ENCODE data around the gene CCDC179. TPM values are rescaled to one million over a fixed set of nuclear protein-coding genes. Genes with fewer than 3 reads are reported as not detected.

Gene CCDC179
- polyA plus RNA-seq, 2 donors: not detected

DNA sequence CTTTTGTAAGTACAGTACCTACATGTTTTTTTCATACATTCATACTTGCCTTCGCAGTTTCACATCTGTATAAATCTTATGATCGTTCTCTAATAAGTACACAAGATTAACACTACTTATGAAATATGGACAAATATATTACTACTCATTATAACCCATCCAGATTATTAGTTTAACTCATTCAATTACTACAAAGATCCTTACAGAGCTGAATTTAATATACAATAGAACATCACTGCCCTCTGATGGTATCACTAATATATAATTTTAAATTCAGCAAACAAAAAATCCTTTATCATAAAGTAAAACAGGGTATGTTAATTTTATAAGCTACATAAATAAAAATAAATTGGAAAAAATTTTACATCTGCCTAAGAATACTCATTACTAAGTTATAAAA lies 38.1 kb downstream of the CCDC179 start:
- Histone ChIP-seq H3K36me3 (ENCODE audit: control insufficient read depth in 2 of 2, insufficient read depth in 2 of 2, low read length in 1 of 2) (peaks cover 0 to 3% of the 10 kb centered on the region in 2 donors), H3K9me3 (ENCODE audit: control insufficient read depth in 2 of 2, insufficient read depth in 1 of 2, low read depth in 1 of 2, low read length in 1 of 2) (no peaks in the 10 kb centered on the region), H3K27me3 (ENCODE audit: control insufficient read depth in 1 of 2, insufficient read depth in 2 of 2, low read length in 2 of 2) (no peaks in the 10 kb centered on the region), H3K27ac (ENCODE audit: low read depth in 2 of 2, low read length in 1 of 2) (no peak overlapping the region), H3K4me1 (ENCODE audit: control insufficient read depth in 2 of 2, insufficient read depth in 2 of 2, low read length in 1 of 2) (no peaks in the 10 kb centered on the region), H3K4me3 (ENCODE audit: low read depth in 1 of 2, low read length in 2 of 2) (no peak overlapping the region)
- WGBS, 2 donors: 96 to 98% methylated on average over 2 of the region's 2 CpGs

GRCh38 chr11:22809893-22810292 lies 50.4 kb downstream of the CCDC179 start:
- H3K4me3 ChIP-seq (ENCODE audit: low read depth in 1 of 2, low read length in 2 of 2): no peak overlapping the region
- H3K27ac ChIP-seq (ENCODE audit: low read depth in 2 of 2, low read length in 1 of 2): no peak overlapping the region
- no peaks in the 10 kb centered on the region for H3K9me3 ChIP-seq (ENCODE audit: control insufficient read depth in 2 of 2, insufficient read depth in 1 of 2, low read depth in 1 of 2, low read length in 1 of 2)
- H3K27me3 ChIP-seq (ENCODE audit: control insufficient read depth in 1 of 2, insufficient read depth in 2 of 2, low read length in 2 of 2): no peaks in the 10 kb centered on the region
- WGBS, 2 donors: 89 to 93% methylated on average over 3 of the region's 3 CpGs
- no peaks in the 10 kb centered on the region for H3K4me1 ChIP-seq (ENCODE audit: control insufficient read depth in 2 of 2, insufficient read depth in 2 of 2, low read length in 1 of 2)
- H3K36me3 ChIP-seq (ENCODE audit: control insufficient read depth in 2 of 2, insufficient read depth in 2 of 2, low read length in 1 of 2): no peaks in the 10 kb centered on the region

DNA sequence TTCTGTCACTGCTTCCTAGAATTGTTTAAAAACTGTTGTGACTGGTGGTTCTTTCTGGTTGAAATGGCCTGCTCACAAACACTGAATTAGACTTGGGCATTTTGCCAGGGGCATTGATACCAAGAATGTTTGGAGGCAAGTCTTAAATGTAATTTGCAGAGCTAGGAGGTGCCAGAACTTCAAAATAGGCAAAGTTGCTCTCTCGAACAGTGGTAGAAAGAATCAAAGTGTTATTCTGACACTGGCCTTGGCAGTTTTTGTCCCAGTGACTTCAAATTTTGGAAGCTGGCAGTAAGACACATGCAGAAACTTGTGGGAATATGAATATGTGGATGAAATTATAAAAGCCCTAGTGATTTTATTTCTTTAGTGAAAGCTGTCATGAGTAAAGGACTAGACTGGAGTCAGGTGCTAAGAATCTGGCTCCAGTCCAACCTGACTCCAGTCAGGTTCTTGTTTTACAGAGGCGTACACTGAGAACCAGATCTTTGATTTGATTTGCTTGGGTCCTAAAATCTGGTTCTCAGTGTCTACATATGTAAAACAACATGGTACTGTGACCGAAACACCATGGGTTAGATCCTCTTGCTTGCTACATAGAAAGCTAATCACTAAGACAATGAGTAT lies 51.6 kb downstream of the CCDC179 start:
- H3K4me3 ChIP-seq (ENCODE audit: low read depth in 1 of 2, low read length in 2 of 2): no peak overlapping the region
- H3K27me3 ChIP-seq (ENCODE audit: control insufficient read depth in 1 of 2, insufficient read depth in 2 of 2, low read length in 2 of 2): no peaks in the 10 kb centered on the region
- no peaks in the 10 kb centered on the region for H3K36me3 ChIP-seq (ENCODE audit: control insufficient read depth in 2 of 2, insufficient read depth in 2 of 2, low read length in 1 of 2)
- no peaks in the 10 kb centered on the region for H3K4me1 ChIP-seq (ENCODE audit: control insufficient read depth in 2 of 2, insufficient read depth in 2 of 2, low read length in 1 of 2)
- no peak overlapping the region for H3K27ac ChIP-seq (ENCODE audit: low read depth in 2 of 2, low read length in 1 of 2)
- WGBS, 2 donors: 62 to 68% methylated on average over 3 of the region's 3 CpGs
- H3K9me3 ChIP-seq (ENCODE audit: control insufficient read depth in 2 of 2, insufficient read depth in 1 of 2, low read depth in 1 of 2, low read length in 1 of 2): no peaks in the 10 kb centered on the region

DNA sequence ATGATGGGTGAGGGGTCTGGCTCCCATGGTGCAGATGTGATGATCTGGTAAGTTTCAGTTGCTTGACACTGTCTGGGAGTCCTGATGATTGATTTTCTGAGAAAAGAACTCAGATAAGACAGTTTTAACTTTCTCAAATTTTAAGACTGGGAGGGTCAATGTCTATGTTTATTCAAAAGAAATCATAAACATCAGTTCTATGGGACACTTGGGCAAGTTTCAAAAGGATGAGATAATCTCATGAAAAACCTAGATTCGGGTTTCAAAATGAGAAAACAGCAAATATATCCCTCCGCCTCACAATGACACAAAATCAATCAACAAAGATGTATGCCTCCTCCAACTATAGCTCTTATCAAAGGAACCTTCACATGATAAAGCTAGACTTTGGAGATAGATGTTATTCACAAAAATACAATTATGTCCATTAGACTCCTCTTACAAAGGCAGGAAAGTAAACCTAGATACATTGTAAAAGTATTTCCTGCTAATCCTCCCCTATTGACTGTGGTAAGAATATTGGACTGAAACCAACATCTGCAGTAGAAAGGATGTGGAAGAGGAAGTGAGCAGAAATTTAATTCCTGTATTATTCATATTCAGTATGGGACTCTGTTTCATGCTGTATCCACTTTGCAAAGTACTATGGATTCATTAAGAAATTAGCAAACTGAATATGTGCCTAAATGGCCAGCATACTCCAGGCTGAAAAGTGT lies 52.3 kb downstream of the CCDC179 start:
- 64 to 71% methylated on average over 2 of the region's 2 CpGs for WGBS, 2 donors
- no peaks in the 10 kb centered on the region for H3K9me3 ChIP-seq (ENCODE audit: control insufficient read depth in 2 of 2, insufficient read depth in 1 of 2, low read depth in 1 of 2, low read length in 1 of 2)
- H3K4me1 ChIP-seq (ENCODE audit: control insufficient read depth in 2 of 2, insufficient read depth in 2 of 2, low read length in 1 of 2): no peaks in the 10 kb centered on the region
- H3K27ac ChIP-seq (ENCODE audit: low read depth in 2 of 2, low read length in 1 of 2): no peak overlapping the region
- no peaks in the 10 kb centered on the region for H3K36me3 ChIP-seq (ENCODE audit: control insufficient read depth in 2 of 2, insufficient read depth in 2 of 2, low read length in 1 of 2)
- no peaks in the 10 kb centered on the region for H3K27me3 ChIP-seq (ENCODE audit: control insufficient read depth in 1 of 2, insufficient read depth in 2 of 2, low read length in 2 of 2)
- no peak overlapping the region for H3K4me3 ChIP-seq (ENCODE audit: low read depth in 1 of 2, low read length in 2 of 2)

DNA sequence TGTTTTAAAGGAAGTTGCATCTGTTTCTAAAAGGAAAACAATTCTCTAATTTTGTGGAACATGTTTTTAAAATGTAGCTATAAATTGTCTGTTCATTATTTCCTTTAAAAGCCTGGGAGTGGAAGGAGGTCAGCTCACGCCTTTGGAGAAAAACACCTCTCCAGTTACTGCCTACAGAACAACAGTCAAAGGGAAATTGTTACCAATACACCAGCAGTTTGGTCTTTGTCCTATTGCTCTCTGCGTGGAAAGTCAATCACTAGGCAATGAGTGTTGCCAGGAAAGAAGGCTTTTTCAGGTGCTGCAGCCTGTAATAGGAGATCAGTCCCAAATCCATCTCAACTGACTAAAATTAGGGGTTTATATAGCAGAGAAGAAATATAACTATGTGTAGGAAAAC lies 52.9 kb downstream of the CCDC179 start:
- Histone ChIP-seq H3K27me3 (ENCODE audit: control insufficient read depth in 1 of 2, insufficient read depth in 2 of 2, low read length in 2 of 2) (no peaks in the 10 kb centered on the region), H3K36me3 (ENCODE audit: control insufficient read depth in 2 of 2, insufficient read depth in 2 of 2, low read length in 1 of 2) (no peaks in the 10 kb centered on the region), H3K9me3 (ENCODE audit: control insufficient read depth in 2 of 2, insufficient read depth in 1 of 2, low read depth in 1 of 2, low read length in 1 of 2) (no peaks in the 10 kb centered on the region), H3K4me1 (ENCODE audit: control insufficient read depth in 2 of 2, insufficient read depth in 2 of 2, low read length in 1 of 2) (no peaks in the 10 kb centered on the region), H3K4me3 (ENCODE audit: low read depth in 1 of 2, low read length in 2 of 2) (no peak overlapping the region), H3K27ac (ENCODE audit: low read depth in 2 of 2, low read length in 1 of 2) (no peak overlapping the region)
- WGBS, 2 donors: 74 to 82% methylated on average over 2 of the region's 2 CpGs

GRCh38 chr11:22802861-22803260 lies 57.4 kb downstream of the CCDC179 start:
- no peaks in the 10 kb centered on the region for H3K9me3 ChIP-seq (ENCODE audit: control insufficient read depth in 2 of 2, insufficient read depth in 1 of 2, low read depth in 1 of 2, low read length in 1 of 2)
- no peak overlapping the region for H3K4me3 ChIP-seq (ENCODE audit: low read depth in 1 of 2, low read length in 2 of 2)
- no peaks in the 10 kb centered on the region for H3K4me1 ChIP-seq (ENCODE audit: control insufficient read depth in 2 of 2, insufficient read depth in 2 of 2, low read length in 1 of 2)
- WGBS, 2 donors: 84 to 89% methylated on average over 4 of the region's 4 CpGs
- H3K27me3 ChIP-seq (ENCODE audit: control insufficient read depth in 1 of 2, insufficient read depth in 2 of 2, low read length in 2 of 2): no peaks in the 10 kb centered on the region
- H3K27ac ChIP-seq (ENCODE audit: low read depth in 2 of 2, low read length in 1 of 2): no peak overlapping the region
- no peaks in the 10 kb centered on the region for H3K36me3 ChIP-seq (ENCODE audit: control insufficient read depth in 2 of 2, insufficient read depth in 2 of 2, low read length in 1 of 2)

DNA sequence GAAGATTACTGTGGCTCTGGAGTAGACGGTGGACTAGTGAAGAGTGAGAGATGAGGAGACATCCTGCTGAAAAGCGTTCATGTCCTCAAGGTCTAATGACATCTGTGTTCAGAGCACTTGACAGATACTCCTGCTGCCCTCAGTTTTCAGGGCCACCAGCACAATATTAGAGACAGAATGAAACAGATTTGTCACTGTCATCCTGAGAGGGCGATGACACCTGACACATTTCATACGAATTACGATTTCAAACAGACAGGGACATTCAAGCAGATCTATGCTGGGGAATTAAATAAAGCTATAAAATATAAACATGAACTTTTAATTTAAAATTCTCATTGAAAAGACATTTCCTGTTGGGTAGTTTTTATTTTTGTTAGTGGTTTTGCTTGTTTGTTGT lies 59.8 kb downstream of the CCDC179 start:
- Histone ChIP-seq H3K27ac (ENCODE audit: low read depth in 2 of 2, low read length in 1 of 2) (no peak overlapping the region), H3K27me3 (ENCODE audit: control insufficient read depth in 1 of 2, insufficient read depth in 2 of 2, low read length in 2 of 2) (no peaks in the 10 kb centered on the region), H3K36me3 (ENCODE audit: control insufficient read depth in 2 of 2, insufficient read depth in 2 of 2, low read length in 1 of 2) (no peaks in the 10 kb centered on the region), H3K4me3 (ENCODE audit: low read depth in 1 of 2, low read length in 2 of 2) (no peak overlapping the region), H3K9me3 (ENCODE audit: control insufficient read depth in 2 of 2, insufficient read depth in 1 of 2, low read depth in 1 of 2, low read length in 1 of 2) (no peaks in the 10 kb centered on the region), H3K4me1 (ENCODE audit: control insufficient read depth in 2 of 2, insufficient read depth in 2 of 2, low read length in 1 of 2) (no peaks in the 10 kb centered on the region)
- 87 to 89% methylated on average over 5 of the region's 5 CpGs for WGBS, 2 donors

- Histone ChIP-seq H3K4me1 (ENCODE audit: control insufficient read depth in 2 of 2, insufficient read depth in 2 of 2, low read length in 1 of 2) (no peaks in the 10 kb centered on the region), H3K36me3 (ENCODE audit: control insufficient read depth in 2 of 2, insufficient read depth in 2 of 2, low read length in 1 of 2) (no peaks in the 10 kb centered on the region), H3K4me3 (ENCODE audit: low read depth in 1 of 2, low read length in 2 of 2) (no peak overlapping the region), H3K27ac (ENCODE audit: low read depth in 2 of 2, low read length in 1 of 2) (no peak overlapping the region), H3K9me3 (ENCODE audit: control insufficient read depth in 2 of 2, insufficient read depth in 1 of 2, low read depth in 1 of 2, low read length in 1 of 2) (no peaks in the 10 kb centered on the region), H3K27me3 (ENCODE audit: control insufficient read depth in 1 of 2, insufficient read depth in 2 of 2, low read length in 2 of 2) (no peaks in the 10 kb centered on the region)
- WGBS, 2 donors: 56 to 76% methylated on average over 1 of the region's 1 CpG
These were observed 61.4 kb downstream of the CCDC179 start for GRCh38 chr11:22798901-22799300.

DNA sequence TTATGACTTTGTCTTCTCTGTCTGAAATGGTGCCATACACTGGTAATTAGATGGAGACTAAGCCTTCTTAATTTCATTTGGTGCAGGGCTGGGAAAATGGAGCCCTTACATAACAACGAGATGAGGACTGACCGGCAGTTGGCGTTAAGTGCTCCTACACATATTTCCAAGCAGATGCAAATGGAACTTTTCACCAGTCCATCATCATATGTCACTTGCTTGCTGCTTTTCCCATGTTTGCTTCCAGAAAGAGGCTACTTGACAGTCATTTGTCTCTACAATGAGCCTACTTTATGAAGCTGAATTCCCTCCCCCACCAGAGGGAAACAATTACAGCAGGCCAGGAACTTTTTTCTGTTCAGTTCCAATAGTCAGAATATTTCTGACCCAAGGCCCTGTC lies 63.2 kb downstream of the CCDC179 start:
- H3K36me3 ChIP-seq (ENCODE audit: control insufficient read depth in 2 of 2, insufficient read depth in 2 of 2, low read length in 1 of 2): no peaks in the 10 kb centered on the region
- H3K9me3 ChIP-seq (ENCODE audit: control insufficient read depth in 2 of 2, insufficient read depth in 1 of 2, low read depth in 1 of 2, low read length in 1 of 2): no peaks in the 10 kb centered on the region
- no peaks in the 10 kb centered on the region for H3K4me1 ChIP-seq (ENCODE audit: control insufficient read depth in 2 of 2, insufficient read depth in 2 of 2, low read length in 1 of 2)
- H3K27ac ChIP-seq (ENCODE audit: low read depth in 2 of 2, low read length in 1 of 2): no peak overlapping the region
- no peak overlapping the region for H3K4me3 ChIP-seq (ENCODE audit: low read depth in 1 of 2, low read length in 2 of 2)
- WGBS, 2 donors: 88 to 93% methylated on average over 3 of the region's 3 CpGs
- H3K27me3 ChIP-seq (ENCODE audit: control insufficient read depth in 1 of 2, insufficient read depth in 2 of 2, low read length in 2 of 2): no peaks in the 10 kb centered on the region
